HFF-Myc (cell line): ENCODE measurements around the gene CCDC61.

Experiments
- DNase-seq: peaks from one replicate; pipeline ENCODE4 v3.0.0-alpha.2; 2011; ENCODE audit warnings: low read depth; ENCODE audit errors: extremely low read depth
- H3K4me3 ChIP-seq: replicated peaks from 2 replicates; pipeline ENCODE4 v1.5.1; 2011; ENCODE audit warnings: low read depth, mild to moderate bottlenecking, control low read depth, low read length
- CTCF ChIP-seq: IDR thresholded peaks from 2 replicates; pipeline ENCODE4 v1.5.1; 2012; ENCODE audit warnings: mild to moderate bottlenecking, low read depth, low read length, control low read depth; ENCODE audit errors: missing control alignments

CCDC61 gene

DNA sequence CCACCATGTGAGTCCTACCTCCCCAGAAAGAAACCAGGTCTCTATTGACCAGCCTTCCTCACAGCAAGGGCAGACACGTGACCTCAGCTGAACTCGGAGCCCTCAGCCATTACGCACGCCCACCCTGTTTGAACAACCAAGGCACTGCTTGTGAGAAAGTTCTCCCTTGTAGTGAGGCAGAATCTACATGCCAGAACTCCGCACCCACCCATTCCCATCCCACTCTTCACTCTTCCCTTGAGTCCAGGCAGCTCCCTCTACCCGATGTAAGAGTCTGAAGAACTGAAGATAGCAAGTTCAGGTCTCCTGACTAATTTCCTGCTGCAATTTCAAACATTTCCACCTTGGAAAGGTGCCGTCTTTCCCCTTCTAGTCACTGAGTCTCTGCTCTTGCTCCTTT, 28.0 kb upstream of the CCDC61 start:
- no peak for TF ChIP-seq CTCF
- DNase-seq, result no peak
- no peak overlapping the region for H3K4me3 ChIP-seq

DNA sequence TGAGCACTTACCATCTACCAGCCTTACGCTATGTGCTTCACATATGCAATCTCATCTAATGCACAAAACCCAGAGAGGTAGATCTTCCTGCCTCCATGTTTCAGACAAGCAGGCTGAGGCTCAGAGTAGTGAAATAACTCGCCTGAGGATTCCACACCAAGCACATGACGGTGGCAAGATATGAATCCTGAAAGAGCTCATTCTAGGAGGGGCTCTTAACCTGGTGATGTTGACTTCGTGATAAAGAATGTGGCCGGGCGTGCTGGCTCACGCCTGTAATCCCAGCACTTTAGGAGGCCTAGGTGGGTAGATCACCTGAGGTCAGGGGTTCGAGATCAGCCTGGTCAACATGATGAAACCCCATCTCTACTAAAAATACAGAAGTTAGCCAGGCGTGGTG, 26.6 kb upstream of the CCDC61 start:
- H3K4me3 ChIP-seq, result no peak overlapping the region
- DNase-seq, result no peak
- no peak for TF ChIP-seq CTCF

GRCh38 chr19:45969676-45970075, 25.6 kb upstream of the CCDC61 start:
- no peak for TF ChIP-seq CTCF
- H3K4me3 ChIP-seq, result no peak overlapping the region
- DNase-seq, result no peak

GRCh38 chr19:45971260-45971902, 23.9 kb upstream of the CCDC61 start:
- H3K4me3 ChIP-seq, result no peak overlapping the region
- no peak for TF ChIP-seq CTCF
- no peak for DNase-seq

DNA sequence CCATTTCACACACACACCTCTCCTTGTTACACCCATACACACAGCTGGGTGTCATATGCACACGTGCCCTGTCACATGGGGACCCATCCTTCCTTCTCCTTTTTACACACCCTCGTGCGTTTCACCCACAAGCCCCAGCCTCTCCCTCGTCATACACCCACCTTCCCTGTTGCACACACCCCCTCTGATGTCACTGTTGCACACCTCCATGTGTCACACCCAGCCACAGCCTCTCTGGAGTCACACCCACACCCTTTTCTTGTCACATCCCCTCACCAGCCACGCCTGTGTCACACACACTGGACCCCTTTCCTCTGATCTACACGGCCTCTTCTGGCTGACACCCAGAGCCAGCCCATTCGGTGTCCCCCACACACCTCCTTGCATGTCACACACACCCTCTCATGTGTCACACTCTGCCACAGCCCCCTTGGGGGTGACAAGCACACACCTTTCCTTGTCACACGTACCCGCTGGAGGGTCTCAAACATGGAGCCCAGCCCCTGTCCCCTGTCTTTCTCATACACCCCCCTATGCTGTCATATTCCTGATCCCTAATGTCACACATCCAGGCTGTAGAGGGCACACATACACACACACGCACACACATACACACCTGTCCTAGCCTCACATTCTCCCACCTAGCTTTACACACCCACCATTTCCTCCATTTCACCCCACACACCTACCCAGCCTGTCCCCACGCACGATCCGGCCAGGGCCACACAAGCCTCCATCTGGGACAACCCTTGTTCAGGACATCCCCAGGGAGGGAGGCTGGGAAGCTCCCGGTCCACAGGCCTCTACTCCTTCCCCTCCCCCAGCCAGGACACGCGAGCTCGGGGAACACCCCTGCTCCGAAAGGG, 23.0 kb upstream of the CCDC61 start:
- no peak for TF ChIP-seq CTCF
- no peak for DNase-seq
- H3K4me3 ChIP-seq, result no peak overlapping the region

DNA sequence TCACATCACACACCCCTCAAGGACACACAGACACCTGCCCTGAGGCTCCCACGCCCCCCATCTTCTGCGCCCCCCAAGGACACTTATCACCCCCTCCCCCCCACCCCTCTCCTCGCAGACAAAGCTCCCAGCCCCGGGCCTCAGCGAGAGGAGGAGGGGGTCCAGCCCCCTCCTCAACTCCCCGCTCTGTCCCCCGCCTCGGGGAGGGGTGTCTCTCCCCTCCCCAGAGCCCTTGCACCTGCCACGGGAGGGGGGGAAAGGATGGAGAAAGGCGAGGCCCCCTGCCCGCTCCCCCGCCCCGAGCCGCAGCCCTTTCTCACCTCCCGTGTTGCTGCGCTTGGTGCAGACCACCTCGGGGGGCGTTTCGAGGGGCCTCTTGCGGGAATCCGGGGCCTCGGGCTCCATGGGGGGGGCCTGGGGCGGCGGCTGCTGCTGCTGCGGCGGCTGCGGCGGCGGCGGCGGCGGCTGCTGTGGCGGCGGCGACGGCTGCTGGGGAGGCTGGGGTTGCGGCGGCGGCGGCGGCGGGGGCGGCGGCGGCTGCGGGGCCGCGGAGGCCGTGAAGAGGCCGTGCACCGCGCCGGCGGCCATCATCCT, 22.2 kb upstream of the CCDC61 start:
- H3K4me3 ChIP-seq, result no peak overlapping the region
- DNase-seq, result no peak
- TF ChIP-seq CTCF, result no peak
